Inflammatory macrophage (primary cell): Measurements from ENCODE around the gene ADRA2B.
A peak's percentile ranks its signal among the peaks of the same experiment; 100 is the strongest.

Experiments used
- DNase-seq, 2 donors: peaks; one replicate each; pipeline ENCODE4 v3.0.0-alpha.2; 2020 to 2022

ADRA2B gene

DNA sequence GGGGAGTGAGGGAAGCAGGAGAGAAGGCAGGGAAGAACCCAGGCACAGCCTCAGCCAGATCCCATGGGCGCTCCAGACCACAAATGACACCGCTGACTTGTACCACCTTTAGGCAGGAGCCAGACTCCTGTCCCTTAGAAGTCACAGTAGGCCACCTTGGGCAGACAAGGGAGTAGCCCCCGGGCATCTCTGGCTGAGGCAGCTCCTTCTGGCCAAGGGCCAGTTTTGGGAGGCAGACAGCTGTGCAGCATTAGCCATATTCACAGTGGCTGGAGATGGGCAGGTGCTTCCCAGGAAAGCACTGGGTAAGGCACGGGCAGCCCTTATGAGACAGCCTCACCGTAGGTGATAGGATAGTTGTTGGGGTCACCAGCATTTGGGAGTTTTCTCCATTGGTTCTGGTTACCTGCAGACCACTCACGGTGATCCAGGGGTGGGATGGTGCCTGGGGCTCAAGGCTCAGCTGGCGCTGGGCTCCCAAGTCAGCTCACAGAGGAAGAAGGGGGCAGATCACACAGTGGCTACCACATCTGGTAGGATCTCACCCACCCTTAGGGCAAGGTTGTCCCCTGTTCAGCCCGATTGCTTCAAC, 19.9 kb upstream of the ADRA2B start:
- no peak for DNase-seq

DNA sequence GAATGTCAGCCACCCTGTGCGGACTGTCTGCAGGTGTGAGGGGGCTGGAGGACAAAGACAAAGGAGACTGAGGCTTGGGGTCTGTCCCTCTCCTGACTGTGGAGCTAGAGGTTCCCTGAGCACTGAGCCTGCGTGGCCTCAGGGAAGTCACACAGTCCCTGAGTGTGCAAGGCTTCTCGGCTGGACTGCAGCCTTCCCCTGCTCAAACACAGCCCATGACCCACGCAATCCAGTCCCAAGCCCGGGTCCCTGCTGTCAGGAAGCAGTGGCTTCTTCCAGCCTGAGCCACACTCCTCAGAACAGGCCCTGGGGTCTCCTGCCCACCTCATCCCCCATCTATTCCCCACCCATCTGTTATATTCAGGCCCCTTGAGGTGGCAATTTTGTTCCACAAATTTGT, 19.2 kb upstream of the ADRA2B start:
- DNase-seq: no peak

DNA sequence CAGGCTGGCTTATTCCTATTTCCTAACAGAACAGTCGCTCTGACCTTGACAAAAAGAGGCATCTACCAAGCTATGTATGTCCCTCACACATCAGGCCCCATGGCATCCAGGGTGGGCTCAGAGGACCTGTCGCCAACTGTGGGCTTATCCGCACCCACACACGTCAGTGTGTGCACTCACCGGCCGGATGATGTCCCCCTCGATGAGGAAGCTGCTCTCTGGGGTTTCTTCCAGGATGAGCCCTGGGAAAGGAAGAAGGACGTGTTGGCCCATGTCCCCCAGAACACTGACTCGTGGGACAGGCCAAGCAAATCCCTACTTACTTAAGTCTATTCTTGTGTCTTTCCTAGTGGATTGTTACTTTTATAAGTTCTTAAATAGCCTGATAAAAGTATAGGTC, 18.8 kb upstream of the ADRA2B start:
- DNase-seq: no peak

GRCh38 chr2:96134421-96134820, 18.1 kb upstream of the ADRA2B start:
- no peak for DNase-seq

DNA sequence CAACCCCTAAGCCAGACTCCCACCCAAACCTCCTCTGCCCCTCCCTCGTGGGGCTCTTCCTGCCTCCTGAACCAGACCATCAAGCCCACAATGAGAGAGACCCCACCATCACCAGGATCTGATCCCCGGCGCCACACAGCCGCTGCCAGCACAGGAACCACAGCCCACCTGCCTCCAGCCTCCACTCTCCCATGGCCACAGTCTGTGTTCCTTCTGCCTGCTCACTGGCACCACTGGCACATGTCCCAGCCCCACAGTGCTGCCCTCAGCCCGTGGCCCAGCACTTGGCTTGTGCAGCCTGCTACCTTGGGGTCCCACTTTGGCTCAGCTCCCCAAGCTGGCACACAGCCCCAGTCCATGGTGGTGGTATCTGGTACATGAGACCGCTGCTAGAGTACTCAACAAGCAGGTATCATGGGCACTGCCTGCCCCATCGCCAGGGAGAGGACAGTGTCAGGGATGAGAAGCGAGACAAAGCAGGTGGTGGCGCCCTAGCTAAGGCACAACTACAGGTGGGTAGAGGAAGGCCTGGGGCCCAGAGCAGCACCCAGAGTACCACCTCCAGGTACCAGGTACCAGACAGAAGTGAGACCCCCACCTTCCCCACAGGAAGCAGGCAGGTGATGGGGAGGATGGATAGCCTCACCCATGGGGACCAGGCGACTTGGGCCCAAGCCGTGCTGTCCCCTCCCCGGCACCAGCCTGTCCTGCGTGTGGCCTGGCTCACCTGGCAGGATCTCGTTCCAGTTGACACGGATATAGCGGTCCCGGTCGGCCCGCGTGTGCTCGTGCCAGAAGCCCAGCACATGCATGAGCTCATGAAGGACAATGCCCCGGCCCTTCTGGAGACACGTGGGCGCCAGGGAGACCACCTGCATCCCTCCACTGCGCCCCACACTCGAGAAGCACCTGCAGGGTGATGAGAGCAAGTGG, 15.7 kb upstream of the ADRA2B start:
- DNase-seq: no peak

DNA sequence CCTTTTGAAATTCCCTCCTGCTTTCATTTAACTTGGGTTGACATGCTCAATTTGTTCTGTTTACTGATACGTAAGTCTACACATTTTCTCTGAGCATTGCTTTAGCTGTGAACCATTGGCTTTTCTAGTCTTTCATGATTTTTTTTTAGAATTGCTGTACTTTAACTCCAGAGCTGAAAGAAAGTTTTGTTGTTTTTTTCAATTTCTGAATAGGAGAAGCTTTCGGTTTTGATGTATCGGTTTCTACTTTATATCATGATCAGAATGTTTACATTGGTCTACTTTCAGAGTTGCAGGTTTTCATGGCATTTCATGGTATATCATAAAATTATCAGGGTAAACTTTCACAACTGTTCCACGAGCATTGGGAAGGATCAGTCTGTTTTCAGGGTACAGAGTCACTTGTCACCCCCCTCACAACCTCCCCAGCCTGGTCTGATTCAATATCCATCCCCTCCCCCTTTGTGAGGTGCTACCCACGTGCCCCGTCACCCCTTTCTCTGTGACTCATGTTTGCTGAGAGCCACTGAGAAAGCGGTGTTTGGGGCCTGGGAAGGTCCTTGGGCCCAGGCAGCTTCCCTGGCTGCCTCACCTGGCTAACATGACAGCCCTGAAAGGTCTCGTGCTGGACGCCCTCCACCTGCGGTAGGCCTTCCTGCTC, 14.9 kb upstream of the ADRA2B start:
- no peak for DNase-seq

GRCh38 chr2:96130483-96130882, 14.1 kb upstream of the ADRA2B start:
- DNase-seq: no peak

DNA sequence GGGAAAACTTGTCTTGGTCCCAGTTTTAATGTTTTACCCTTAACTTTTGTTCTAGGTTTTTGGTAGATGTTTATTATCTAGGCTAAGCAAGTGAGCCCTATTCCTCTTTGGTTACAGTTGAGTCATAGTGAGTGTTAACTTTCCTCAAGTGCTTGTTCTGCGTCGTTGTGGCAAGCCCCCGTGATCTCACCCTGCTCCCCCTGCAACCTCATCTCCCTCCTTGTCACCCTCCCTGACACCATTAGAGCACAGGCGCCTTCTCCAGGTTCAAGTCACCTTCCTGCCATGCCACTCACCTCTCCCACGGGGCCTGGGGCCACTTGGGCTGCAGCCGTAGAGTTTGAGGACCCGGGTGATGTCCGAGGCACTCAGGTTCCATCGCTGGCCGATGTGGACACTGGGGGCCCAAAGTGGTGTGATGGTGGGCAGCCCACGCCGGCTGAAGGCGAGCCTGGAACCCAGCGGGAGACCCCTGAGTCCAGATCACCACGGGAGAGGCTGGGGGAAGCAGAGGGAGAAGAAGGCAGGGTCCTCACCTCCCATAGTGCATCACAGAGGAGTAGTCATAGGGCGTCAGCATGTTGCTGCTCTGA, 13.3 kb upstream of the ADRA2B start:
- no peak for DNase-seq

- DNase-seq: no peak
Observed at GRCh38 chr2:96128456-96128855, 12.1 kb upstream of the ADRA2B start.

GRCh38 chr2:96124406-96125265, 8.3 kb upstream of the ADRA2B start:
- peak; percentile 54 to 89 for DNase-seq

- DNase-seq: no peak
Observed at GRCh38 chr2:96123936-96124335, 7.6 kb upstream of the ADRA2B start.

GRCh38 chr2:96123290-96123689, 6.9 kb upstream of the ADRA2B start:
- DNase-seq: no peak

DNA sequence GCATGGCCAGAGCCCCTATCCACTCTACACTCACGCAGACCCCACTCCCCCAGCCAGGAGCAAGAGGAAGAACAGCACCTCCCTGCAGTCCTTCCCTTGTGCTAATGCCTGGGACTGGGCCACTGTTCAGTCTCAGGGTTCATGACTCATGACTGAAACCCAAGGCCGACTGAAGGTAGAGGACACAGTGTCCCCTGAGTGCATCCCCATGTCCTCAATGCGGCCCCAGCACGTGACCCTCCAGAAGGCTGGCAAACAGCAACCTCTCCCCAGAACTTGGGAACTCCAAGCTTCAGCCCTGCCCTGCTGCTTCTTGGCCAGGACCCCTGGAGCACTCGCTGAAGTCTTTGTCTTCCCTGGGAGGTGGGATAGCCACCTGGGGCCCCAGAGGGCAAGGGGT, 6.0 kb upstream of the ADRA2B start:
- DNase-seq: no peak

GRCh38 chr2:96121414-96121813, 5.0 kb upstream of the ADRA2B start:
- no peak for DNase-seq

- peak in 1 of 2 donors; percentile 41 for DNase-seq
Observed at GRCh38 chr2:96120991-96121390, 4.6 kb upstream of the ADRA2B start.

- DNase-seq: peak; percentile 75 to 92
Observed at GRCh38 chr2:96120091-96120720, 3.8 kb upstream of the ADRA2B start.

DNA sequence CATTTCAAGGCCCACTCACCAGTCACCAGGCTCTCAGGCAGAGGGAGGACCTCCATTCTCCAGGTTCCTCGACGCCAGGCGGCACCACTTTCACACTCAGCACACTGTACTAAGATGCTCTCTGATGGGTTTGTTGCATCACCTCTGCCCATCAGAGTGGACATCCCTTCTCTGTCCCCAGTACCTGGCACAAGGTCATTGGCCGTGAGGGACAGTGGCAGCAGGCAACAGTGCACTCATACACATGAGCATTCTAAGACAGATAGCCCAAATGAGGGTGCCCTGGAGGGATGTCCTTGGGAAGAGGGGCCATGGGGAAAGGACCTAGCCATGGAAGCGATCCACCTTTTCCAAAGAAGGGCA, 3.0 kb upstream of the ADRA2B start:
- no peak for DNase-seq

DNA sequence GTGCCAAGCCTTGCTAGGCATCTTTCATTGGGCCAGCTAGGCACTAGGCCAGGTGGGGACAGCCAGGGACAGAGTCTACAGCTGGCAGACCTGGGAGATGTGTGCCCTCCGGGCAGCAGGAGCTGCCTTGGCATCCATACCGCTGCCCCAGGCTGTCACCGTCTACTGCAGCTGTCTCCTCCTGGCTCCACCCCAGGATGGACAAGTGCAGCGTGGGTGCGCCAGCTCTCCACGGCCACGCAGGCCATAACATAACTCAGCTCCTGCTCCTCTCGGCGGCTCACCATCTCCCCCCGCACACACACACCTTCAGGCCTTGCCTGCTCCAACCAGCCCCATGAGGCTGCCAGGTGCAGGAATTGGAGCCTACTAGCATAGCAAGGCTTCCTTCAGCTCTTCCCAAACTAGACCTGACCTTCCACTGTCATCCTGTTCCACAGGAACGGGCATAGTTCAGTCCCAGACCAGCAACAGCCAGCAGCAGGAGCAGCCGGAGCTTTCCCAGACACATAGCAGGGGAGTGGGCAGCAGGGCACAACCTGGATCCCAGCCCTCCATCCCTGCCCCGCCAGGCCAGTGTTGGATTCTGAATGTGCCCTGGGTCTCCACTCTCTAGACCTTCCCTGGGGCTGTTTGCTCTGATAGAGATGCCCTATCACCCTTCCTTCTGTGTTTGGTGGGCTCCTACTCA, 2.5 kb upstream of the ADRA2B start:
- DNase-seq: no peak

DNA sequence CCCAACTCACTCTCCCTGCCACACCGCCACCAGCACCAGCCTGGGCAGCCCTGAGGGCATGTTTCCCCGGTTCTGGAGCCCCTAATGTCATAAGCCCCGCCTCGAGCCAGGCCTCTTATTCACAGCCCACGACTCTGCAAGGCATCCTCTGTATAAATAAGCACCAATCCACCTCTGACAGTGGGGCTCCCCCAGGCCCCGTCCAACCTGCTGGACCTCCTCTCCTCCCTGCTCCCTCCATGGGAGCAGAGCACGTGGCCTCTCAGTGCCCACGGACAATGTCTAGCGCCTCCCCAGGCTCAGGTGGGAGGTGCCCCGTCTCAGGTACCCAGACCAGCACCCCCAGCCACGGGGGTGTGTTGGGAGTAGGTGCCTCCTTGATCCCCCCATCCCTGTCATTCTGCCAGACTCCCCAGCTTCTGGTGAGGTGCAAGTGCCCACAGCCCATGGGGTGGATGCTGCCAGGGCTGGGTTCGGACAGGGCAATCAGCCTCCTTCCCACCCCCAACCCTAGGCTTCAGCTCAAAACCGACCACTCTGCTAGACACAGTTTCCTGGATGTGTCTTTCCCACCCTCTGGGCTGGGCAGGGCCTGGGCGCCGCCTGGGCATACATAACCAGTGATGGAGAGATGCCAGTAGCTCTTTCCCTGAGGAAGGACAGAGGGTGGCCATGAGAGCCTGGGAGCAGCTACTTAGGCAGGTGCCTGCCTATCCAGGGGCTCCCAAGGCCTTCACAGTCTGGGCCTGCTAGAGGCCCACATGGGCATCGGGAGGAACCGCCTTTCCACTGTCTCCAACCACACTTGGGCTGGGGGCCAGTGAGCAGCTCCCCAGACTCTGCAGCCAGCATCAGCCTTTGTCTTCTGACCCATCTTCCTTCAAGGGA, 1.6 kb upstream of the ADRA2B start:
- no peak for DNase-seq

- DNase-seq: peak; percentile 52 to 78
Observed at GRCh38 chr2:96116879-96117533, 635 bp upstream of the ADRA2B start.
